NCI-H2081 (cell line): Measurements from ENCODE around the gene WBP1L.

Experiments
- DNase-seq, 2 experiments: peaks; one replicate each; lab custom pipeline; 2025; lab: John Stamatoyannopoulos, UW

WBP1L gene

GRCh38 chr10:102779680-102780526 is 36.2 kb downstream of the WBP1L start:
- no peak for DNase-seq

GRCh38 chr10:102780527-102780808 is 36.7 kb downstream of the WBP1L start:
- DNase-seq = no peak

DNA sequence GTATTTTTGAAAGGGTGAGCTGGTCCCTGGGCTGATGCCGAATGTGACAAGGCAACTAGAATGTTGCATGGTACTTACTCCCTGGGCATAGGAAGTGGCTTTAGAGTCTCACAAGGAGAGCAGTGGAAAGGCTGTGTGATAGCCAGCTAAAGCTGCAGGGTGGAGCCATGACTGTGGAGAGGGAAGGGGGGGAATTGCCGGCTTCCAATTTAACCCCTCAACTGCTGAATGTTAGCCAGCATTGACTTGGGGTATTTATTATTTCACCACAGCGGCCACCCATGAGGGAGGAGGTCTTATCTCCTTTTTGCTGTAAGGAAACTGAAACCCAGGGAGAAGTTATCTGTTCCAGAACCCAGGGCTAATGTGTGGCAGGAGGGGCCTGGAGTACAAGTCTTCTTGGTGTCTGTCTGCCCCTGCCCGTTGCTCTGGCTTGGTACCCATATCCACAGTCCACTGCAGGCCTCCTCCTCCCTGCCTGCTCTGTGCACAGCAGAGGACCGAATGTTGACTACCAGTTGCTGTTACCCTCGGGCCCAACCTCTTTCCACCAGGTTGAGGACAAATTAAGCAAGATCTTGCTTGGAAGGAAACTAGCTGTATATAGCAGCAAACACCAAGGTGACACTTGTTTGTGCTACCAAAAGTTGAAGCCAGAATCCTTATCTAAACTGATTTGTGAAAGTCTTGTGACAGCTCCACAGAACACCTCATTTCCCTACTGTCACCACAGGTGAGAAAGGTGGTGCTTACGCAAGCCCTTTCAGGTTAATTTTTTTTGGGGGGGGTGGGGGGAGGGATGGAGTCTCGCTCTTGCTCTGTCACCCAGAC is 37.6 kb downstream of the WBP1L start:
- DNase-seq = no peak

DNA sequence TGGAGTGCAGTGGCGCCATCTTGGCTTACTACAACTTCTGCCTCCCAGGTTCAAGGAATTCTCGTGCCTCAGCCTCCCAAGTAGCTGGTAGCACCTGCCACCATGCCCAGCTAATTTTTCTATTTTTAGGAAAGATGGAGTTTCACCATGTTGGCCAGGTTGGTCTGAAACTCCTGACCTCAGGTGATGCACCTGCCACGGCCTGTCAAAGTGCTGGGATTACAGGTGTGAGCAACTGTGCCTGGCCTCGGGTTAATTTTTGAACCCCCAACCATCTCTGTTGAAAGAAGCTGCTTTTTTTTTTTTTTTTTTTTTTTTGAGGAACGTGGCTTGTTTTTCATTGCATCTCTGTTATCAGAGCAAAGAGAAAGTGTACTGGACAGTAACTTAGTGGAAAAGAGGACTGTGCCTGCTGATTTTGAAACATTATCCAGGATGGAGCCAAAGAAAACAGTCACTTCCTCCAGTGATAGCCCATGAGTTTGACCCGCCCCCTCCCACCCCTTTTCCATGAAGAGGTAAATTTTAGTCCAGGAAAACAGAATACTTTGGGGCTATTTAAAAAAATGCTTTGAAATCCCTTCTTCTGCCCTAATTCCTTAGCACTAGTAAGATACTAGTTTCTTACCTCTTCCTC is 38.3 kb downstream of the WBP1L start:
- DNase-seq = no peak

GRCh38 chr10:102782673-102783551 is 39.2 kb downstream of the WBP1L start:
- no peak for DNase-seq

DNA sequence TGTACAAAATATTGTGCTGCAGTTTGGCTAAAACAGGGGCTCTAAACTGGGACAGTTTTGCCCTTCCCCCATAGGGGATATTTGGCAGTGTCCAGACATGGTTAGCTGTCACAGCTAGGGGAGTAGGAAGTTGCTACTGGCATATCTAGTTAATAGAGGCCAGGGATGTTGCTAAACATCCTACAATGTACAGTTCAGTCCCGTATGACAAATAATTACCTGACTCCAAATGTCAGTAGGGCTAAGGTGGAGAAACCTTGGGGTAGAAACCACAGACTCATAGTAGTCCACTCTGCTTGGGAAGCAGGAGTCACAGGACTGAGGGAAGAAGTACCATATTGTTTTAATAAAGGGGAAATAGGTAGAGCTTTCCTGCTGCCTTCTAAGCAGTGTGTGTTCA is 39.8 kb downstream of the WBP1L start:
- no peak for DNase-seq

DNA sequence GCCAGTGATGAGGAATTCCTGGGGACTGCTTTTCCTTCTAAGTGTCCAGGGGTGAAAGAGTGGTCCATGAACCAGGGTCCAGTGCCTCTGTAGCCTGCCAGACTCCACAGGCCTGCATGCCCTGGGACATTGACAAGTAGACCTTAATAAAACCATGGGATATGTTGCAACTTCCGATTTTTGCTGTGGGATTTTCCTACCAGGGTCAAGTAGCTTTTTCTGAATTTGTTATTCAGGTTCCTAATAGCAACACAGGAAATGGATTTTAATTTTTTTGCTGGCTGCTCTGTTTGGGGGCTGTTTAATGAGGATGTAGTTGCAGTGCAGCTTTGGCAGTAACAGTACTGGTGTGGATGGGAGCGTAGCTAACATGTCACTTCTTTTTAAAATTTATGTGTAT is 42.1 kb downstream of the WBP1L start:
- no peak for DNase-seq

- DNase-seq = no peak
Observed at GRCh38 chr10:102791754-102792395, 48.1 kb downstream of the WBP1L start.

GRCh38 chr10:102795453-102796406 is 52.0 kb downstream of the WBP1L start:
- no peak for DNase-seq

- no peak for DNase-seq
Observed at GRCh38 chr10:102796407-102797176, 52.8 kb downstream of the WBP1L start.

- no peak for DNase-seq
Observed at GRCh38 chr10:102799691-102800471, 56.1 kb downstream of the WBP1L start.

DNA sequence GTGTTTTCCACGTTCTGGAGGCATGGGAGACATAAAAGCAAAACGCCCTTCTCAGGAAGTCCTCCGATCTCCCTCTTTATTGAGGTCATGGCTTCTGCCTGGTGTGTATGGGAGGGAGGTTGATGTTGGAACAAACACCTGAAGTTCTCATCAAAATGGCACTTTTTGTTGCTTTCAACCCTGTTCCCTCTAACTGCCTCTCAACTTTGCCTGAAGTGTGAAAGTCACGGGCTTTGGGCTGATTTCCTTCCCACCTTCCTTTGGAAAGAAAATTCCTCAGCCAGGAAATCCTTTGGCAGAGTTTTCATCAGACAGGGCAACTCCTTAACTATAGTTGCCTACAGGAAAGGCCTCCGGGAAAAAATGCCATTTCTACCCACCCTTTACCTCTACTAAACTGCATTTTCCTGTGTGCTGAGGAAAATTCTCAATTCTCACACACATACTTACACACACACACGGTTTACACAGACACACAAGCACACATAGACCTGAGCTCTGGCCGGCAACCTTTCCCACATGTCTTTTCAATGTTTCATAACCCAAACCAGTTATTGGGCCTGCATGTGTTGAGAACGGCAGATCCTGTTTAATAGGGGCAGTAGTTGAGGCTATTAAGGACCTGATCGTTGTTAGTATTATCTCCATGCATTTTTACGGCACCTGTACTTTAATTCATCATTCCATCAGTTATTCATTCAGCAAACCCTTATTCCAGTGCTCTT is 57.0 kb downstream of the WBP1L start:
- DNase-seq = no peak

DNA sequence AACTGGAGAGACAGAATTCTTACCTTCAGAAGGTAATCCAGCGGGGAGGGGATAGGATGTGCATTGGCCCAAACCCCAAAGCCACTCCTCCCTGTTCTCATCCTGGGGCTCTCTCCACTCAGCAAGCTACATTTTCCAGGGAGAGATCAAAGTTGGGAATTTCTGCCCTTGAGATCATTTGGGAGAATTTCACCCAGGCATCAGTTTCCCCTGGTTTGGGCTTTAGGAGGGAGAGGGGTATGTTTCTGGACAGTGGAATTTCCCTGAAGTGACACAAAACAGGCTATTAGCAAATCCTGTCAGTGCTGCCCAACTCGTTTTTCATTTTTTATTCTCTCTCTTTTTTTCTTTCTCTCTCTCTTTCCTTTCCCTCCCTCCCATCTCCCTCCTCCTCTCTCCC is 57.7 kb downstream of the WBP1L start:
- DNase-seq = no peak

DNA sequence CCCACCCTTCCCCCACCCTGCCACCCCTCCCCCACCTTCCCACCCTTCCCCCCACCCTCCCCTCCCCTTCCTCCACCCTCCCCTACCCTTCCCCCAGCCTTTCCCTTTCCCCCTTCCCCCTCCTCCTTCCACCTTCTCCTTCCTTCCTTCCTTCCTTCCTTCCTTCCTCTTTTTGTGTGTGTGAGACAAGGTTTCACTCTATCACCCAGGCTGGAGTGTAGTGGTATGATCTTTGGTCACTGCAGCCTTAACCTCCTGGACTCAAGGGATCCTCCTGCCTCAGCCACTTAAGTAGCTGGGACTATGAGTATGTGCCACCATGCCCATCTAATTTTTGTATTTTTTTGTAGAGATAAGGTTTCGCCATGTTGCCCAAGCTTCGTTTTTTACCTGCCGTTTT is 58.2 kb downstream of the WBP1L start:
- no peak for DNase-seq

GRCh38 chr10:102802920-102803534 is 59.3 kb downstream of the WBP1L start:
- no peak for DNase-seq

- DNase-seq = no peak
Observed at GRCh38 chr10:102804382-102805055, 60.8 kb downstream of the WBP1L start.

DNA sequence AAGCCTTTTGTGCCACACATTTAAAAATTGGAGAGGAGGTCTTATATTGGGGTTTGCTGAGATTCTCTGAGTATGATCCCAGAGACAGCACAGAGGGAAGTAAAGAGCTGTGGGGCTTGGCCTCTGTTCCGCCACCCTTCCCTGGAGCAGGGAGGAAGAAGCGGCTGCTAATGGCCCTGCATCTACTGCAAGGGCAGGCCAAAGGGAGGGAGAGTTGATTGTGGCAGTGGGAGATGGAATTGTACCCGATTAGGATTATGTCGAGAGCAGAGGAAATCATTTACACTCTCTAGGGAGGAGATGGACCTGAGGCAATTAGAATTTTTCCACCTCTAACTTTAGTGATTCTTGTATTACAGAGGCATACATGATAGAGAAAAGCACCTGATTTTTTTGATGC is 64.6 kb downstream of the WBP1L start:
- no peak for DNase-seq
